SK-N-SH (cell line): ENCODE measurements around the gene NRP2. TPM values are rescaled to one million over a fixed set of nuclear protein-coding genes. Genes with fewer than 3 reads are reported as not detected.

Experiments used
- CTCF ChIA-PET: fragments of 300-600, 350-600 bp; formaldehyde crosslinking; extraction: SDS; loops from one replicate; lab custom pipeline; 2021; lab: Yijun Ruan, JAX
- POLR2A ChIA-PET: fragments of 350-600 bp; sonication (Branson Sonifier 250); formaldehyde crosslinking; extraction: SDS; loops from one replicate; lab custom pipeline; 2020; ENCODE audit warnings: antibody characterized with exemption, inconsistent platforms; lab: Yijun Ruan, JAX
- DNase-seq: peaks from one replicate; pipeline ENCODE4 v3.0.0; 2012
- H2AFZ ChIP-seq: fragments of 200-600 bp; sonication (generic); 2 replicates; pipeline ENCODE4 v1.8.1; 2016; ENCODE audit warnings: antibody characterized with exemption, mild to moderate bottlenecking, low read depth
- H3F3A ChIP-seq: fragments of 200-600 bp; sonication (generic); replicated peaks from 2 replicates; pipeline ENCODE3; 2016; ENCODE audit warnings: antibody characterized with exemption, mild to moderate bottlenecking; ENCODE audit not compliant: insufficient read depth
- H3K27ac ChIP-seq, 2 experiments: fragments of 200-500 bp in 1 of 2; fragments of 200-600 bp in 1 of 2; sonication (Bioruptor generic) in 1 of 2; sonication (generic), shearing (Covaris generic) in 1 of 2; 2 replicates each; pipeline versions ENCODE4 v1.5.1 to v1.6.1; 2014 to 2016; ENCODE audit warnings: low read depth in 2 of 2, inconsistent platforms in 1 of 2, low read length in 1 of 2, mild to moderate bottlenecking in 1 of 2, mixed read lengths in 1 of 2
- H3K27me3 ChIP-seq: fragments of 200-600 bp; sonication (generic), shearing (Covaris generic); 2 replicates; pipeline ENCODE4 v1.6.1; 2016; ENCODE audit warnings: mixed run types; ENCODE audit not compliant: insufficient read depth
- H3K36me3 ChIP-seq, 2 experiments: fragments of 200-500 bp in 1 of 2; fragments of 200-600 bp in 1 of 2; sonication (Bioruptor generic) in 1 of 2; sonication (generic) in 1 of 2; replicated peaks in 1 of 2; 2 replicates each; pipeline versions ENCODE3 to v1.5.1; 2014 to 2016; ENCODE audit warnings: low read length in 1 of 2, mild to moderate bottlenecking in 1 of 2; ENCODE audit not compliant: insufficient read depth in 2 of 2, control insufficient read depth in 1 of 2
- H3K4me1 ChIP-seq, 2 experiments: fragments of 200-500 bp in 1 of 2; fragments of 200-600 bp in 1 of 2; sonication (Bioruptor generic) in 1 of 2; sonication (generic), shearing (Covaris generic) in 1 of 2; 2 replicates each; pipeline versions ENCODE4 v1.5.1 to v1.6.1; 2014 to 2016; ENCODE audit warnings: low read depth in 1 of 2, low read length in 1 of 2, mixed run types in 1 of 2; ENCODE audit not compliant: insufficient read depth in 2 of 2, control insufficient read depth in 1 of 2
- H3K4me2 ChIP-seq: fragments of 200-600 bp; sonication (generic), shearing (Covaris generic); 2 replicates; pipeline ENCODE4 v1.6.1; 2017; ENCODE audit warnings: mixed run types
- H3K4me3 ChIP-seq, 2 experiments: fragments of 200-500 bp in 1 of 2; fragments of 200-600 bp in 1 of 2; sonication (Bioruptor generic) in 1 of 2; sonication (generic), shearing (Covaris generic) in 1 of 2; 2 replicates each; pipeline versions ENCODE4 v1.5.1 to v1.8.1; 2014 to 2016; ENCODE audit warnings: low read depth in 2 of 2, inconsistent platforms in 1 of 2, low read length in 1 of 2, mild to moderate bottlenecking in 1 of 2, mixed read lengths in 1 of 2, moderate library complexity in 1 of 2
- H3K79me2 ChIP-seq: fragments of 200-600 bp; sonication (generic); 2 replicates; pipeline ENCODE4 v1.8.1; 2017; ENCODE audit warnings: mild to moderate bottlenecking; ENCODE audit not compliant: insufficient read depth
- H3K9ac ChIP-seq: fragments of 200-600 bp; sonication (generic); 2 replicates; pipeline ENCODE4 v1.6.1; 2017; ENCODE audit warnings: mixed run types
- H3K9me2 ChIP-seq: fragments of 200-600 bp; sonication (generic); 2 replicates; pipeline ENCODE4 v1.6.1; 2017; ENCODE audit warnings: mixed run types
- H3K9me3 ChIP-seq: fragments of 200-600 bp; sonication (generic); 2 replicates; pipeline ENCODE4 v1.6.1; 2017; ENCODE audit warnings: mixed run types, mild to moderate bottlenecking, moderate library complexity
- H4K20me1 ChIP-seq: fragments of 200-600 bp; sonication (generic); 2 replicates; pipeline ENCODE4 v1.6.1; 2017; ENCODE audit warnings: mild to moderate bottlenecking, mixed run types; ENCODE audit not compliant: insufficient read depth
- CHD2 ChIP-seq: fragments of 150-350 bp; IDR thresholded peaks from 2 replicates; pipeline ENCODE4 v1.6.1; 2018; ENCODE audit warnings: low read length; ENCODE audit not compliant: partially characterized antibody
- ELF1 ChIP-seq: IDR thresholded peaks from 2 replicates; pipeline ENCODE4 v1.4.0; 2012
- EP300 ChIP-seq, 2 experiments: IDR thresholded peaks; 2 replicates each; pipeline versions ENCODE4 v1.4.0 to v1.6.1; 2012; ENCODE audit warnings: borderline replicate concordance in 1 of 2, low read depth in 1 of 2, low read length in 1 of 2
- GABPA ChIP-seq: IDR thresholded peaks from 2 replicates; pipeline ENCODE4 v1.4.0; 2012; ENCODE audit warnings: low read depth, mild to moderate bottlenecking
- MEF2A ChIP-seq: IDR thresholded peaks from 2 replicates; pipeline ENCODE4 v1.4.0; 2012; ENCODE audit warnings: low read depth, borderline replicate concordance
- MXI1 ChIP-seq: IDR thresholded peaks from 2 replicates; pipeline ENCODE4 v1.6.1; 2012; ENCODE audit warnings: mild to moderate bottlenecking, low read depth, low read length, improper control_type of control experiment
- POLR2AphosphoS5 ChIP-seq: IDR thresholded peaks from 2 replicates; pipeline ENCODE4 v1.6.1; 2012; ENCODE audit warnings: low read depth, low read length
- RAD21 ChIP-seq: IDR thresholded peaks from 2 replicates; pipeline ENCODE4 v1.6.1; 2012; ENCODE audit warnings: mild to moderate bottlenecking, low read length
- SMC3 ChIP-seq: IDR thresholded peaks from 2 replicates; pipeline ENCODE4 v1.6.1; 2012; ENCODE audit warnings: low read depth, low read length, improper control_type of control experiment
- TCF12 ChIP-seq: IDR thresholded peaks from 2 replicates; pipeline ENCODE4 v1.4.0; 2012
- TEAD4 ChIP-seq: IDR thresholded peaks from 2 replicates; pipeline ENCODE4 v1.4.0; 2012; ENCODE audit warnings: mild to moderate bottlenecking, borderline replicate concordance; ENCODE audit not compliant: insufficient read depth
- YY1 ChIP-seq: IDR thresholded peaks from 2 replicates; pipeline ENCODE4 v1.4.0; 2012; ENCODE audit warnings: low read depth, mild to moderate bottlenecking
- WGBS: methylation state at CpG from one replicate; pipeline ENCODE4 v1.1.6; 2017; ENCODE audit warnings: low lambda C conversion rate; 5-methylcytosine and 5-hydroxymethylcytosine counted together
- polyA plus RNA-seq, 3 experiments: library from polyadenylated mRNA; depleted of rRNA; stranded (reverse); fragments of >200 nt; gene quantifications; 2 replicates each; pipeline ENCODE4 v1.2.3, GENCODE V29; 2012
- TF ChIP-seq, protein P1 (sequence below): IDR thresholded peaks from 2 replicates; pipeline ENCODE4 v1.6.1; 2012; ENCODE audit warnings: mild to moderate bottlenecking, low read depth, low read length, moderate library complexity
- TF ChIP-seq, protein P2 (sequence below): IDR thresholded peaks from 2 replicates; pipeline ENCODE4 v1.4.0; 2012; ENCODE audit warnings: low read depth, borderline replicate concordance
- TF ChIP-seq, protein P3 (sequence below): IDR thresholded peaks from 2 replicates; pipeline ENCODE4 v1.4.0; 2012; ENCODE audit warnings: low read depth, borderline replicate concordance
- TF ChIP-seq, protein P4 (sequence below): IDR thresholded peaks from 2 replicates; pipeline ENCODE4; 2012

Gene NRP2
- polyA plus RNA-seq, 1 of the 3 experiments (the other 2 are of a cell fraction) = 68.8 TPM

DNA sequence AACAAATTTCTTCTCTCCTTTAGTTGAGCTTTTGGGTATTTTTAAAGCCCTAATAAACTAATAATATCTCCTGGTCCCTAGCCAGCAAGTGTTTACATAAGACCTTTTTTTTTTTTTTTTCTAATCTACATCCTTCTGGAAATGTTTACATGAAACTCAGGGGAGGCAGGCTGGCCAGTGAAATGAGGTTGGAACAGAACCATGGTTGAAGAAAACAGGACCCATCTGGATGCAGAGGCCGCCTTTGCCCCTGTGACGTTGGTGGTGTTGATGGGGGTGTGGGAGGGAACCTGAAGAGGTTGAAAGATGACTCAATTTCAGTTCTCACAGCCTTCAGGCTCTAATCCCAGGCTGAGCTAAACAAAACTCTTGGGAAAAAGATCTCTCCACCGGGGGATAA, 118.5 kb downstream of the NRP2 start:
- Histone ChIP-seq H3K4me2 (no peak overlapping the region), H3K4me1 (peaks cover 0 to 2% of the 10 kb centered on the region in 2 experiments; a peak in 1 of 4 replicates), H4K20me1 (no peaks in the 10 kb centered on the region), H3K27me3 (no peaks in the 10 kb centered on the region), H3K79me2 (no peaks in the 10 kb centered on the region), H3K36me3 (peaks cover 0 to 5% of the 10 kb centered on the region in 2 experiments), H3K4me3 (no peak overlapping the region), H3K9me3 (no peaks in the 10 kb centered on the region), H3K9ac (no peak overlapping the region), H3F3A (no peaks in the 10 kb centered on the region), H3K9me2 (no peaks in the 10 kb centered on the region), H3K27ac (no peak overlapping the region), H2AFZ (no peak overlapping the region)
- ChIA-PET POLR2A (no interaction called here), CTCF (interaction anchor here (0.7 kb wide), 1 partner anchor 125 kb away, joined by 3 read pairs; no protein-coding TSS in a partner anchor)
- no peak for DNase-seq
- WGBS = 75% methylated on average over 3 of the region's 3 CpGs
- TF ChIP-seq, protein P1, sequence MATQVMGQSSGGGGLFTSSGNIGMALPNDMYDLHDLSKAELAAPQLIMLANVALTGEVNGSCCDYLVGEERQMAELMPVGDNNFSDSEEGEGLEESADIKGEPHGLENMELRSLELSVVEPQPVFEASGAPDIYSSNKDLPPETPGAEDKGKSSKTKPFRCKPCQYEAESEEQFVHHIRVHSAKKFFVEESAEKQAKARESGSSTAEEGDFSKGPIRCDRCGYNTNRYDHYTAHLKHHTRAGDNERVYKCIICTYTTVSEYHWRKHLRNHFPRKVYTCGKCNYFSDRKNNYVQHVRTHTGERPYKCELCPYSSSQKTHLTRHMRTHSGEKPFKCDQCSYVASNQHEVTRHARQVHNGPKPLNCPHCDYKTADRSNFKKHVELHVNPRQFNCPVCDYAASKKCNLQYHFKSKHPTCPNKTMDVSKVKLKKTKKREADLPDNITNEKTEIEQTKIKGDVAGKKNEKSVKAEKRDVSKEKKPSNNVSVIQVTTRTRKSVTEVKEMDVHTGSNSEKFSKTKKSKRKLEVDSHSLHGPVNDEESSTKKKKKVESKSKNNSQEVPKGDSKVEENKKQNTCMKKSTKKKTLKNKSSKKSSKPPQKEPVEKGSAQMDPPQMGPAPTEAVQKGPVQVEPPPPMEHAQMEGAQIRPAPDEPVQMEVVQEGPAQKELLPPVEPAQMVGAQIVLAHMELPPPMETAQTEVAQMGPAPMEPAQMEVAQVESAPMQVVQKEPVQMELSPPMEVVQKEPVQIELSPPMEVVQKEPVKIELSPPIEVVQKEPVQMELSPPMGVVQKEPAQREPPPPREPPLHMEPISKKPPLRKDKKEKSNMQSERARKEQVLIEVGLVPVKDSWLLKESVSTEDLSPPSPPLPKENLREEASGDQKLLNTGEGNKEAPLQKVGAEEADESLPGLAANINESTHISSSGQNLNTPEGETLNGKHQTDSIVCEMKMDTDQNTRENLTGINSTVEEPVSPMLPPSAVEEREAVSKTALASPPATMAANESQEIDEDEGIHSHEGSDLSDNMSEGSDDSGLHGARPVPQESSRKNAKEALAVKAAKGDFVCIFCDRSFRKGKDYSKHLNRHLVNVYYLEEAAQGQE = no peak
- TF ChIP-seq EP300 (IDR thresholded peaks at IDR 0.05; ENCODE audit: borderline replicate concordance in 1 of 2, low read depth in 1 of 2, low read length in 1 of 2) (no peak), RAD21 (no peak), TCF12 (no peak), MXI1 (no peak), GABPA (no peak), ELF1 (no peak), SMC3 (no peak), POLR2AphosphoS5 (no peak), MEF2A (no peak), CHD2 (no peak), TEAD4 (no peak), YY1 (no peak)
- TF ChIP-seq, protein P2, sequence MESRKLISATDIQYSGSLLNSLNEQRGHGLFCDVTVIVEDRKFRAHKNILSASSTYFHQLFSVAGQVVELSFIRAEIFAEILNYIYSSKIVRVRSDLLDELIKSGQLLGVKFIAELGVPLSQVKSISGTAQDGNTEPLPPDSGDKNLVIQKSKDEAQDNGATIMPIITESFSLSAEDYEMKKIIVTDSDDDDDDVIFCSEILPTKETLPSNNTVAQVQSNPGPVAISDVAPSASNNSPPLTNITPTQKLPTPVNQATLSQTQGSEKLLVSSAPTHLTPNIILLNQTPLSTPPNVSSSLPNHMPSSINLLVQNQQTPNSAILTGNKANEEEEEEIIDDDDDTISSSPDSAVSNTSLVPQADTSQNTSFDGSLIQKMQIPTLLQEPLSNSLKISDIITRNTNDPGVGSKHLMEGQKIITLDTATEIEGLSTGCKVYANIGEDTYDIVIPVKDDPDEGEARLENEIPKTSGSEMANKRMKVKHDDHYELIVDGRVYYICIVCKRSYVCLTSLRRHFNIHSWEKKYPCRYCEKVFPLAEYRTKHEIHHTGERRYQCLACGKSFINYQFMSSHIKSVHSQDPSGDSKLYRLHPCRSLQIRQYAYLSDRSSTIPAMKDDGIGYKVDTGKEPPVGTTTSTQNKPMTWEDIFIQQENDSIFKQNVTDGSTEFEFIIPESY = no peak
- TF ChIP-seq, protein P3, sequence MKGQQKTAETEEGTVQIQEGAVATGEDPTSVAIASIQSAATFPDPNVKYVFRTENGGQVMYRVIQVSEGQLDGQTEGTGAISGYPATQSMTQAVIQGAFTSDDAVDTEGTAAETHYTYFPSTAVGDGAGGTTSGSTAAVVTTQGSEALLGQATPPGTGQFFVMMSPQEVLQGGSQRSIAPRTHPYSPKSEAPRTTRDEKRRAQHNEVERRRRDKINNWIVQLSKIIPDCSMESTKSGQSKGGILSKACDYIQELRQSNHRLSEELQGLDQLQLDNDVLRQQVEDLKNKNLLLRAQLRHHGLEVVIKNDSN = no peak
- TF ChIP-seq, protein P4, sequence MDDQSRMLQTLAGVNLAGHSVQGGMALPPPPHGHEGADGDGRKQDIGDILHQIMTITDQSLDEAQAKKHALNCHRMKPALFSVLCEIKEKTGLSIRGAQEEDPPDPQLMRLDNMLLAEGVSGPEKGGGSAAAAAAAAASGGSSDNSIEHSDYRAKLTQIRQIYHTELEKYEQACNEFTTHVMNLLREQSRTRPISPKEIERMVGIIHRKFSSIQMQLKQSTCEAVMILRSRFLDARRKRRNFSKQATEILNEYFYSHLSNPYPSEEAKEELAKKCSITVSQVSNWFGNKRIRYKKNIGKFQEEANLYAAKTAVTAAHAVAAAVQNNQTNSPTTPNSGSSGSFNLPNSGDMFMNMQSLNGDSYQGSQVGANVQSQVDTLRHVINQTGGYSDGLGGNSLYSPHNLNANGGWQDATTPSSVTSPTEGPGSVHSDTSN = no peak
